Peyer's patch (tissue), 4 donors: Measurements from ENCODE around the gene VAV1. TPM values are rescaled to one million over a fixed set of nuclear protein-coding genes. Genes with fewer than 3 reads are reported as not detected.

Experiments
- DNase-seq, 3 donors: peaks; one replicate each; pipeline ENCODE4 v3.0.0-alpha.2; 2017 to 2019
- H3K27ac ChIP-seq, 4 donors: fragments of 200-600 bp; sonication (generic); one replicate each; pipeline ENCODE4 v1.5.1; 2016 to 2019
- H3K27me3 ChIP-seq, 2 donors: fragments of 200-600 bp; sonication (generic); one replicate each; pipeline ENCODE4 v1.5.1; 2019
- H3K36me3 ChIP-seq, 3 donors: fragments of 200-600 bp; sonication (generic); one replicate each; pipeline ENCODE4 v1.5.1; 2016 to 2019
- H3K4me1 ChIP-seq, 4 donors: fragments of 200-600 bp; sonication (generic); one replicate each; pipeline ENCODE4 v1.5.1; 2016 to 2019
- H3K4me3 ChIP-seq, 4 donors: fragments of 200-600 bp; sonication (generic); 1 replicate in 3 of 4; 2 replicates in 1 of 4; pipeline ENCODE4 v1.5.1; 2016 to 2019; ENCODE audit warnings: mild to moderate bottlenecking in 1 of 4
- H3K9me3 ChIP-seq, 4 donors: fragments of 200-600 bp; sonication (generic); one replicate each; pipeline ENCODE4 v1.5.1; 2016 to 2019; ENCODE audit warnings: mild to moderate bottlenecking in 1 of 4
- CTCF ChIP-seq, 6 experiments: fragments of 450-650 bp in 4 of 6; fragments of 200-600 bp in 2 of 6; sonication (generic) in 1 of 6; IDR thresholded peaks; one replicate each; pipeline ENCODE4 v1.5.1; 2017 to 2019; ENCODE audit warnings: antibody characterized with exemption in 6 of 6, mild to moderate bottlenecking in 3 of 6, moderate library complexity in 1 of 6
- POLR2A ChIP-seq, 2 donors: fragments of 450-650 bp; IDR thresholded peaks; one replicate each; pipeline ENCODE4 v1.5.1; 2017; ENCODE audit warnings: antibody characterized with exemption in 2 of 2, mild to moderate bottlenecking in 2 of 2, moderate library complexity in 2 of 2
- total RNA-seq, 4 donors: library from RNA; depleted of rRNA; stranded (reverse); fragments of >200 nt; gene quantifications; one replicate each; pipeline ENCODE4 v1.1.0, GENCODE V29; 2016

VAV1 gene
- total RNA-seq, 4 donors from 2014 or later: 7.0 to 57.8 (median 7.7) TPM

- no peak for TF ChIP-seq POLR2A (IDR thresholded peaks at IDR 0.05)
- TF ChIP-seq CTCF (IDR thresholded peaks at IDR 0.05): no peak
- Histone ChIP-seq H3K27ac (no peak overlapping the region), H3K4me3 (no peak overlapping the region), H3K9me3 (no peaks in the 10 kb centered on the region), H3K4me1 (peaks cover 0 to 11% (median 0%) of the 10 kb centered on the region in 4 donors), H3K36me3 (no peaks in the 10 kb centered on the region), H3K27me3 (no peaks in the 10 kb centered on the region)
- no peak for DNase-seq
Measured at GRCh38 chr19:6779206-6779605, 6.7 kb downstream of the VAV1 start.

GRCh38 chr19:6787393-6787792, 14.9 kb downstream of the VAV1 start:
- TF ChIP-seq CTCF (IDR thresholded peaks at IDR 0.05): no peak
- TF ChIP-seq POLR2A (IDR thresholded peaks at IDR 0.05): no peak
- Histone ChIP-seq H3K4me3 (no peak overlapping the region), H3K4me1 (no peaks in the 10 kb centered on the region), H3K9me3 (no peaks in the 10 kb centered on the region), H3K27me3 (no peaks in the 10 kb centered on the region), H3K36me3 (no peaks in the 10 kb centered on the region), H3K27ac (no peak overlapping the region)
- DNase-seq: no peak

- Histone ChIP-seq H3K27me3 (no peaks in the 10 kb centered on the region), H3K36me3 (no peaks in the 10 kb centered on the region), H3K4me3 (no peak overlapping the region), H3K9me3 (no peaks in the 10 kb centered on the region), H3K27ac (no peak overlapping the region), H3K4me1 (no peaks in the 10 kb centered on the region)
- TF ChIP-seq CTCF (IDR thresholded peaks at IDR 0.05): no peak
- no peak for TF ChIP-seq POLR2A (IDR thresholded peaks at IDR 0.05)
- no peak for DNase-seq
Measured at GRCh38 chr19:6788896-6789295, 16.4 kb downstream of the VAV1 start.

- TF ChIP-seq POLR2A (IDR thresholded peaks at IDR 0.05) (no peak), CTCF (IDR thresholded peaks at IDR 0.05) (no peak)
- H3K27me3 ChIP-seq: no peaks in the 10 kb centered on the region
- H3K4me3 ChIP-seq: no peak overlapping the region
Measured at GRCh38 chr19:6790194-6791128, 18.0 kb downstream of the VAV1 start.

GRCh38 chr19:6791237-6791636, 18.7 kb downstream of the VAV1 start:
- Histone ChIP-seq H3K36me3 (no peaks in the 10 kb centered on the region), H3K27me3 (no peaks in the 10 kb centered on the region), H3K4me3 (no peak overlapping the region), H3K27ac (no peak overlapping the region), H3K9me3 (peaks cover 0 to 7% (median 0%) of the 10 kb centered on the region in 4 donors), H3K4me1 (no peaks in the 10 kb centered on the region)
- DNase-seq: no peak
- no peak for TF ChIP-seq POLR2A (IDR thresholded peaks at IDR 0.05)
- no peak for TF ChIP-seq CTCF (IDR thresholded peaks at IDR 0.05)

More at GRCh38 chr19:6790194-6791128, 18.0 kb downstream of the VAV1 start:
- peaks cover 0 to 7% (median 0%) of the 10 kb centered on the region in 4 donors for H3K9me3 ChIP-seq
- H3K36me3 ChIP-seq: no peaks in the 10 kb centered on the region
- H3K27ac ChIP-seq: no peak overlapping the region
- no peaks in the 10 kb centered on the region for H3K4me1 ChIP-seq
- no peak for DNase-seq
